Measurements from ENCODE around the gene OR9Q1. TPM values are rescaled to one million over a fixed set of nuclear protein-coding genes. Genes with fewer than 3 reads are reported as not detected.

OR9Q1 gene
- total RNA-seq, 1 donor from 2014 or later, result not detected

- intact Hi-C loops (cut with DNase I), result no loop called here
- no peak overlapping the region for H3K4me3 ChIP-seq
- H3K9me3 ChIP-seq, result no peaks in the 10 kb centered on the region
- H3K4me1 ChIP-seq, result no peaks in the 10 kb centered on the region
- H3K27ac ChIP-seq, result no peak overlapping the region
- no peaks in the 10 kb centered on the region for H3K27me3 ChIP-seq
- TF ChIP-seq, protein P1, sequence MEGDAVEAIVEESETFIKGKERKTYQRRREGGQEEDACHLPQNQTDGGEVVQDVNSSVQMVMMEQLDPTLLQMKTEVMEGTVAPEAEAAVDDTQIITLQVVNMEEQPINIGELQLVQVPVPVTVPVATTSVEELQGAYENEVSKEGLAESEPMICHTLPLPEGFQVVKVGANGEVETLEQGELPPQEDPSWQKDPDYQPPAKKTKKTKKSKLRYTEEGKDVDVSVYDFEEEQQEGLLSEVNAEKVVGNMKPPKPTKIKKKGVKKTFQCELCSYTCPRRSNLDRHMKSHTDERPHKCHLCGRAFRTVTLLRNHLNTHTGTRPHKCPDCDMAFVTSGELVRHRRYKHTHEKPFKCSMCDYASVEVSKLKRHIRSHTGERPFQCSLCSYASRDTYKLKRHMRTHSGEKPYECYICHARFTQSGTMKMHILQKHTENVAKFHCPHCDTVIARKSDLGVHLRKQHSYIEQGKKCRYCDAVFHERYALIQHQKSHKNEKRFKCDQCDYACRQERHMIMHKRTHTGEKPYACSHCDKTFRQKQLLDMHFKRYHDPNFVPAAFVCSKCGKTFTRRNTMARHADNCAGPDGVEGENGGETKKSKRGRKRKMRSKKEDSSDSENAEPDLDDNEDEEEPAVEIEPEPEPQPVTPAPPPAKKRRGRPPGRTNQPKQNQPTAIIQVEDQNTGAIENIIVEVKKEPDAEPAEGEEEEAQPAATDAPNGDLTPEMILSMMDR (IDR thresholded peaks at IDR 0.05), result no peak
- no peak for DNase-seq (ENCODE audit: low spot score in 2 of 2)
- no peaks in the 10 kb centered on the region for H3K36me3 ChIP-seq
Measured at GRCh38 chr11:58165504-58166106, 141.9 kb downstream of the OR9Q1 start.

GRCh38 chr11:58177409-58178054 lies 153.9 kb downstream of the OR9Q1 start:
- H3K4me1 ChIP-seq, result no peaks in the 10 kb centered on the region
- TF ChIP-seq, protein P1 (IDR thresholded peaks at IDR 0.05), result no peak
- H3K27me3 ChIP-seq, result no peaks in the 10 kb centered on the region
- intact Hi-C loops (cut with DNase I), result no loop called here
- H3K4me3 ChIP-seq, result no peak overlapping the region
- no peaks in the 10 kb centered on the region for H3K36me3 ChIP-seq
- DNase-seq (ENCODE audit: low spot score in 2 of 2), result no peak
- H3K9me3 ChIP-seq, result no peaks in the 10 kb centered on the region
- H3K27ac ChIP-seq, result no peak overlapping the region

GRCh38 chr11:58178444-58178843 lies 154.8 kb downstream of the OR9Q1 start:
- no peak for DNase-seq (ENCODE audit: low spot score in 2 of 2)
- no peak overlapping the region for H3K27ac ChIP-seq
- intact Hi-C loops (cut with DNase I), result no loop called here
- H3K36me3 ChIP-seq, result no peaks in the 10 kb centered on the region
- no peaks in the 10 kb centered on the region for H3K9me3 ChIP-seq
- H3K4me3 ChIP-seq, result no peak overlapping the region
- no peaks in the 10 kb centered on the region for H3K4me1 ChIP-seq
- H3K27me3 ChIP-seq, result no peaks in the 10 kb centered on the region
- TF ChIP-seq, protein P1 (IDR thresholded peaks at IDR 0.05), result no peak

GRCh38 chr11:58179648-58180047 lies 156.0 kb downstream of the OR9Q1 start:
- no peak overlapping the region for H3K4me3 ChIP-seq
- no peak for DNase-seq (ENCODE audit: low spot score in 2 of 2)
- no peaks in the 10 kb centered on the region for H3K27me3 ChIP-seq
- H3K36me3 ChIP-seq, result no peaks in the 10 kb centered on the region
- intact Hi-C loops (cut with DNase I), result no loop called here
- H3K27ac ChIP-seq, result no peak overlapping the region
- no peaks in the 10 kb centered on the region for H3K9me3 ChIP-seq
- TF ChIP-seq, protein P1 (IDR thresholded peaks at IDR 0.05), result no peak
- no peaks in the 10 kb centered on the region for H3K4me1 ChIP-seq

- TF ChIP-seq, protein P1 (IDR thresholded peaks at IDR 0.05), result no peak
- intact Hi-C loops (cut with DNase I), result no loop called here
- Histone ChIP-seq H3K27me3 (no peaks in the 10 kb centered on the region), H3K27ac (no peak overlapping the region), H3K4me3 (no peak overlapping the region), H3K36me3 (no peaks in the 10 kb centered on the region), H3K9me3 (no peaks in the 10 kb centered on the region), H3K4me1 (no peaks in the 10 kb centered on the region)
- no peak for DNase-seq (ENCODE audit: low spot score in 2 of 2)
Measured at GRCh38 chr11:58186938-58187337, 163.3 kb downstream of the OR9Q1 start.
